ENCODE data around the gene ZC2HC1C. TPM values are rescaled to one million over a fixed set of nuclear protein-coding genes. Genes with fewer than 3 reads are reported as not detected.
"Not testable (repeated sequence)": the region's sequence is repeated elsewhere in the genome, so short reads cannot be mapped to it uniquely, and the experiment has no call there.

Gene ZC2HC1C
- total RNA-seq, 1 donor from 2014 or later: 0.51 TPM

- DNase-seq (ENCODE audit: low read depth in 2 of 2): no peak
Measured at GRCh38 chr14:75091251-75091650, 21.8 kb downstream of the ZC2HC1C start.

- DNase-seq (ENCODE audit: low read depth in 2 of 2): no peak
Measured at GRCh38 chr14:75092698-75093097, 23.3 kb downstream of the ZC2HC1C start.

GRCh38 chr14:75094896-75095295 lies 25.5 kb downstream of the ZC2HC1C start:
- no peak for DNase-seq (ENCODE audit: low read depth in 2 of 2)

GRCh38 chr14:75095690-75096089 lies 26.2 kb downstream of the ZC2HC1C start:
- no peak for DNase-seq (ENCODE audit: low read depth in 2 of 2)

GRCh38 chr14:75096959-75097358 lies 27.5 kb downstream of the ZC2HC1C start:
- no peak for DNase-seq (ENCODE audit: low read depth in 2 of 2)

- DNase-seq (ENCODE audit: low read depth in 2 of 2): no peak
Measured at GRCh38 chr14:75098212-75098611, 28.8 kb downstream of the ZC2HC1C start.

- no peak for DNase-seq (ENCODE audit: low read depth in 2 of 2)
Measured at GRCh38 chr14:75098682-75099081, 29.2 kb downstream of the ZC2HC1C start.

GRCh38 chr14:75101491-75101890 lies 32.0 kb downstream of the ZC2HC1C start:
- no peak for DNase-seq (ENCODE audit: low read depth in 2 of 2)

GRCh38 chr14:75107186-75107585 lies 37.7 kb downstream of the ZC2HC1C start:
- no peak for DNase-seq (ENCODE audit: low read depth in 2 of 2)

- DNase-seq (ENCODE audit: low read depth in 2 of 2): no peak
Measured at GRCh38 chr14:75109877-75110276, 40.4 kb downstream of the ZC2HC1C start.

GRCh38 chr14:75113932-75114539 lies 44.6 kb downstream of the ZC2HC1C start:
- no peak for DNase-seq (ENCODE audit: low read depth in 2 of 2)

GRCh38 chr14:75119056-75119455 lies 49.6 kb downstream of the ZC2HC1C start:
- no peak for DNase-seq (ENCODE audit: low read depth in 2 of 2)

GRCh38 chr14:75120541-75121291 lies 51.3 kb downstream of the ZC2HC1C start:
- DNase-seq (ENCODE audit: low read depth in 2 of 2): no peak

- DNase-seq (ENCODE audit: low read depth in 2 of 2): no peak
Measured at GRCh38 chr14:75121552-75121951, 52.1 kb downstream of the ZC2HC1C start.

- peak; percentile 32 to 98 for DNase-seq (ENCODE audit: low read depth in 2 of 2)
Measured at GRCh38 chr14:75123991-75124390, 54.5 kb downstream of the ZC2HC1C start.

- DNase-seq (ENCODE audit: low read depth in 2 of 2): peak in 1 of 2 donors; percentile 68
Measured at GRCh38 chr14:75125617-75126016, 56.2 kb downstream of the ZC2HC1C start.

- peak in 1 of 2 donors; percentile 8 for DNase-seq (ENCODE audit: low read depth in 2 of 2)
Measured at GRCh38 chr14:75126121-75126544, 56.7 kb downstream of the ZC2HC1C start.

- peak; percentile 46 to 76 for DNase-seq (ENCODE audit: low read depth in 2 of 2)
Measured at GRCh38 chr14:75126679-75127473, 57.4 kb downstream of the ZC2HC1C start, which contains the start of gene NEK9. NEK9 (minus strand) TSS chr14:75127048; CDS start chr14:75126921, 127 bp downstream.

GRCh38 chr14:75127474-75127820 lies 58.0 kb downstream of the ZC2HC1C start:
- not testable (repeated sequence) for DNase-seq (ENCODE audit: low read depth in 2 of 2)

GRCh38 chr14:75127903-75128595 lies 58.6 kb downstream of the ZC2HC1C start:
- DNase-seq (ENCODE audit: low read depth in 2 of 2): peak; percentile 83 to 92

- no peak for DNase-seq (ENCODE audit: low read depth in 2 of 2)
Measured at GRCh38 chr14:75128596-75128990, 59.2 kb downstream of the ZC2HC1C start.

Data from dermis microvascular lymphatic vessel endothelial cell (primary cell).